NCI-H2107 treated with DMSO at 0.1 percent for 48 hours (cell line): ENCODE results near the gene CAPN11.

ENCODE experiments used
- DNase-seq: peaks from one replicate; lab custom pipeline; 2025; ENCODE audit not compliant: unreplicated experiment; lab: John Stamatoyannopoulos, UW

CAPN11 gene

GRCh38 chr6:44202972-44203750 is 44.5 kb downstream of the CAPN11 start:
- no peak for DNase-seq

- DNase-seq: no peak
These were observed 45.3 kb downstream of the CAPN11 start for GRCh38 chr6:44203955-44204354.

- DNase-seq: no peak
These were observed 49.3 kb downstream of the CAPN11 start for GRCh38 chr6:44207966-44208365.

DNA sequence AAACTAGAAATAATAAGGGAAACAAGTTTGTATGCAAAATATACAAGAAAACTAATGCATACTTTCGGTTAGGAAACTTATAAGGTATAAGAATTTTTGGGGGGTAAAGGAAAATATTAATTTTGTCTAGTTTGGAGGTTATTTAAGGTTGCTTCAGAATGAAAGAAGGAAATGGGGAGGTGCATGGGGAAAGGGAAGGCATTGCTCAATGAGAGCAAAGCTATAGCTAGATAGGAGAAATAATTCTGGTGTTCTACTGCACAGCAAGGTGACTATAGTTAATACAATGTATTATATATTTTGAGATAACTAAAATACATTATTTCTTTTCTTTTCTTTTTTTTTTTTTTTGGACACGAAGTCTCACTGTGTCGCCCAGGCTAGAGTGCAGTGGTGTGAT is 52.7 kb downstream of the CAPN11 start:
- no peak for DNase-seq

GRCh38 chr6:44214307-44214706 is 55.7 kb downstream of the CAPN11 start:
- DNase-seq: no peak

DNA sequence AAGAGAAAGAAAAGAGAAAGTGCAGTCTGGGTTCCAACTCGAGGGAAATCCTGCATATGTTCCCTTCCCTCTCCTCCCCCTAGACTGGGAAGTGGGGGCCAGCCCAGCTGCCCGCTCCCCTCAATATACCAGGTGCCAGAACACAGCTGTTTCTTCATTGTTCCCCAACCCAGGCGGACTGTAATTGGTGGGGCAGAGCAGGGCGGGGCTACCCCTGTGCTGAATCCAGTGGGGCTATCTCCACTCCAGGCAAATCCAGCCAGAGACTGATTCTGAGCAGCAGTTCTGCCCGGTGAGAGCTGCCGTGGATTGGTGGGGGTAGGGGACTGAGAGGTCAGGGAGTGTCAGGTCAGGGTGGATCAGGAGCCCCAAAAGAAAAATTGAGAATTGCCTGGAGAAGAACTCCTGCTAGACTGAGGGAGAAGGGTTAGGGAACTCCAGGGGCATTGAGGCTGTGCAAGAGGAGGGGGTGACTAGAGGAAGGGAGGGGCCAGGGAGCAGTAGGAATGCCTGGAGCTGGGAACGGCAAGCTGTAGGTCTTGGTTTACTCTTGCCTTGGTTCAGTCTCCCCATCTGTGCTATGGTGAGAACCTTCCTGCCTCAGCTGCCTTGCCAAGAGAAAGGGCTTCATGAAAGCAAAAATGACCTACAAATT is 58.2 kb downstream of the CAPN11 start, which contains the start of gene MYMX:
Gene MYMX, plus strand, starts transcription at position 250 of the 655 bp plus-strand sequence. CDS start 546 bp downstream, outside the sequence.
- DNase-seq: peak; percentile 20

- DNase-seq: no peak
These were observed 58.9 kb downstream of the CAPN11 start for GRCh38 chr6:44217332-44218143.

DNA sequence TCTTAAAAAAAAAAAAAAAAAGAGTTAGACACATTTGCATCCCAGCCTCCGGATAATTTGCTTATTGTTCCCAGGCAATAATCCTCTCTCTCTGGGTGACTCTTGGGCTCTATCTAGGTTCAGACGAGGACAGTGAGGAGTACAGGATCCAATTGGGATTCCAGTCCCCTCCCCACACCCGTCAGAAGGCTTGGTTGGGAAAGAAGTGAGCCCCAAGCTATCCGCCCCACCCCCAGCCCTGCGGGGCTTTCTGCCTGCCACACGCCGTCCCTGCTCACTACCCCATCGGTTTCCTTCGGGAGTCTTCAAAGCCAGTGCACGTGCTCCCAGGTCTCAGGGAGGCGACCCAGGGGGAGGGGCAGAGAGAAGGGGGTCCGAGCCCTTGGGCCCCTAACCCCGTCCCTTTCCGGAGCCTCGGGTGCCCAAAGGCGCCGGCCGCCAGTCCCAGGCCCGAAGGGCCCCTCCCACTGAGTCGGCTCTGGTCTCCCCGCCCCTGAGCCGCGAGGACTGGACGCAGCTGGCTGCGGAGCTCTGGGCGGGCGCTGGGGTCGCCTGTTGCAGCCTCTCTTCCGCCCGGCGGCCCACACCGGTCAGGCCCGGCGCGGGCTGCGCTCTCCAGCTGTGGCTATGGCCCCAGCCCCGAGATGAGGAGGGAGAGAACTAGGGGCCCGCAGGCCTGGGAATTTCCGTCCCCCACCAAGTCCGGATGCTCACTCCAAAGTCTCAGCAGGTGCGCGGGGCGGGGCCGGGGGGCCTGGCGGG is 60.6 kb downstream of the CAPN11 start:
- no peak for DNase-seq

GRCh38 chr6:44219815-44220784 is 61.5 kb downstream of the CAPN11 start:
- no peak for DNase-seq

DNA sequence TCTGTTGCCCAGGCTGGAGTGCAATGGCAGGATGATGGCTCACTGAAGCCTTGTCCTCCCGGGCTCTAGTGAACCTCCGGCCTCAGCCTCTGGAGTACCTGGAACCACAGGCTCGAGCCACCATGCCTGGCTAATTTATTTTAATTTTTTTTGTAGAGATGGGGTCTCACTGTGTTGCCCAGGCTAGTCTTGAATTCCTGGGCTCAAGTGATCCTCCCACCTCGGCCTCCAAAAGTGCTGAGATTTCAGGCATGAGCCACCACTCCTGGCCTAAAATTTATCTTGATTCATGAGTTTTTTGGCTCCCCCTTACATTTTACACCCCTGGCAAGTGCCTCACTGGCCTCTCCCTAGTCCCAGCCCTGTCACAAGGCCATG is 62.3 kb downstream of the CAPN11 start:
- DNase-seq: no peak

- DNase-seq: no peak
These were observed 62.8 kb downstream of the CAPN11 start for GRCh38 chr6:44221291-44221960.

DNA sequence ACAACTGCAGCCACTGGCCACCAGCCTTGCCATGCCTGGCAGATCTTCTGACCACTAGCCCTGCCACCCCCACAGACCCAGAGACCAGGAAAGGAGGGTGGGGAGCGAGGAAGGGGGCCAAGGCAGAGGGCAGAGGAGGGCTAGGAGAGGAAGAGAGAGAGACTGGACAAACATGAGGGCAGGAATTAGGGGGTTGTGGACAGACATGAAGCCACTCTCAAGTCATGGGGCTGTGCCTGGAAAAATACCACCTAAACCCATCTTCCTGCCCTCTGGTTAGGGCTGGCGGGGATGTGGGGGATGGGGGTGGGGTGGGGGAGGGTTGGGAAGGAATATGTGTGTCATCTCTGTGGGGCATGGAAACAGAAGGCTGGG is 63.3 kb downstream of the CAPN11 start:
- no peak for DNase-seq

- DNase-seq: no peak
These were observed 64.1 kb downstream of the CAPN11 start for GRCh38 chr6:44222486-44223318.

DNA sequence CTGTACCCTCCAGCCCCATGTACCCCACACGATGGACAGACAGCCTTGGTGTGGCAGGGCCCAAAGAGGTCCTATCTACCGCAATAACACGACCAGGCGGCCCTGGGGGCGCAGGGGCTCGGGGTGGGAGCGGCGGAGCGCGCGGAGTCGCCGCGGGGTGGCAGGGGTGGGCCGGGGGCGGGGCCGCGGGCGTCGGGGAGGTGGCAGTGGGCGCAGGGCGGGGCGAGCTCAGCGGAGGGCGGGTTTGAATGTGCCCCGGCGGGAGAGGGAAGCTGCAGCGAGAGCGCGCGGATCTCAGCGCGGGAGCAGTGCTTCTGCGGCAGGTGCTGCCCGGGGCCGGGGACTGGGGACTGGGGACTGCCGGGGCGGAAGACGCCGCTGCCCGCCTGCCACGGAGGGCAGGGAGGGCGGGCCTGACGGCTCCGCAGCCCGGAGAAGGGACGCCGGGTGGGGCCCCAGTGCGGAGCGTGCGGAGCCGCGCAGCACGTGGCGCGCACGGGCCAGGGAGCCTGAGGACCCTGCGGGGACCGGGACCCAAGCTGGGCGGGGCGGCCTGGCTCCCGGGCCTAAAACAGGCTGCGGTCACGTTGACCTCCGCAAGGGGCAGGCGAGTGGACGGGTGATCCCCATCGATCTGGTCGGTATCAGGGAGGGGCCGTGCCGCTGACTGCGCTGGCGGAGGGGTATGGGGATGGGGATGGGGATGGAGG is 64.9 kb downstream of the CAPN11 start, which contains the start of gene SLC29A1:
Gene SLC29A1, plus strand, starts transcription at position 277 of the 710 bp plus-strand sequence. CDS start 3,719 bp downstream, outside the sequence.
- DNase-seq: no peak

GRCh38 chr6:44224029-44224964 is 65.7 kb downstream of the CAPN11 start:
- DNase-seq: no peak

DNA sequence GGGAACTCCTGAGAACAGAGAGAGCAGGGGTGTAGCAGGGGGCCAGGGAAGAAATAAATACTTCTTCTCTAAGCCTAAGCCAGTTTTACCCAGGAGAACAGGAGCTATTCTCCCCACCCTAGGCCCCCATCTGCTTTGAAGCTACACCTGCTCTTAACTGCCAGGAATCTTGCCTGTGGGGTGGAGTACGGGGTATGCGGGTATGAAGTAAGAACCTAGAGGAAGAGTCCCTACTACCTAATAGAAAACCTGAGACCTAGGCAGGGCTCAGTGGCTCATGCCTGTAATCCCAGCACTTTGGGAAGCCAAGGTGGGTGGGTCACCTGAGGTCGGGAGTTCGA is 66.3 kb downstream of the CAPN11 start:
- DNase-seq: no peak
